HG03139 (cell line): ENCODE results near the gene GBP7.
"Not testable (repeated sequence)": the region's sequence is repeated elsewhere in the genome, so short reads cannot be mapped to it uniquely, and the experiment has no call there.

ENCODE experiments used
- ATAC-seq: cut with Tn5 transposase; IDR thresholded peaks from one replicate; pipeline ENCODE4 v1.9.1; 2021; ENCODE audit not compliant: unreplicated experiment

The GBP7 gene

GRCh38 chr1:89170170-89171066, 5.4 kb downstream of the GBP7 start:
- no peak for ATAC-seq

GRCh38 chr1:89169166-89169565, 6.6 kb downstream of the GBP7 start:
- no peak for ATAC-seq

DNA sequence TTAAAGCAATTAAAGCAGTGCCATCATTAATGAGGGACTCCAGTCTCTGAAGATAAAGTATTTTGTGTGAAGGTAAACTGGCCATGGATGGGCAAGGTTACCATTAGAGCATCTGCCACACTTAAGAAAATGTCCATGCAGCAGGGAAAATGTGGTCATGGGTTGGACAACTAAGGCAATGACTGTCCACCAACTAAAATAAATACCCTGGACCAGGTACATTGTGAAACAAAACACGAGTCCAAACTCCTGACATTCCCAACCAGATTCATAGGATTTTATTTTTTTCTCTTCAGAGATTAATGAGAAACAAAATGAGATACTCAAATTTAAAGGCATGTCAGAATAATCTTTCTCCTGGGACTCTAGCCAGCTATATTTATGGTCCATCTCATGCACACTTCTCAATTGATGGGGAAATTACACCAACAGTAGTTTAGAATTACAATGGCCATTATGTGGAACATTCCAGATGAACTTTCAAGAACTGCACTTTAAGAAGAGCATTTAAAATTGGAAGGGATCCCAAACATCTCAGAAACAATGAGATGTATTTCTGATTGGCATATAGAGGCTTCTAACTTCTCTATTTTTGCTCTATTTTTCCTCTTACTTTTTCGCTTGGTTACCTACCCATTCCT, 8.1 kb downstream of the GBP7 start:
- no peak for ATAC-seq

GRCh38 chr1:89166705-89167104, 9.1 kb downstream of the GBP7 start:
- no peak for ATAC-seq

- ATAC-seq = no peak
These were observed 10.0 kb downstream of the GBP7 start for GRCh38 chr1:89165811-89166210.

DNA sequence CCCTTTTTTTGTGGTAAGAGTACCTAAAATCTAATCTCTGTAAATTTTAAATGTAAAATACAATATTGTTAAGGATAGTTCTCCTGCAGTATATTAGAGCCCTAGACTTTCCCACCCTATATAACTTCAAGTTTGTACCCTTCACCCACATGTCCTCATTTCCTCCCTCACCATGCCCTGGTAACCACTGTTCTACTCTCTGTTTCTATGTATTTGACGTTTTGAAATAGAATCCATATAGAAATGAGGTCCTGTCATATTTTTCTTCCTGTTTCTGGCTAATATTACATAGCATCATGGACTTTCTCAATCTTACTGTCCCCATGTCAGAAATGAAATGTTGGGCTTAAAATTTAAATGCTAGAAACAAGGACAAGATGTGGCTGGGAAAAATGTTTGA, 24.8 kb downstream of the GBP7 start:
- no peak for ATAC-seq

DNA sequence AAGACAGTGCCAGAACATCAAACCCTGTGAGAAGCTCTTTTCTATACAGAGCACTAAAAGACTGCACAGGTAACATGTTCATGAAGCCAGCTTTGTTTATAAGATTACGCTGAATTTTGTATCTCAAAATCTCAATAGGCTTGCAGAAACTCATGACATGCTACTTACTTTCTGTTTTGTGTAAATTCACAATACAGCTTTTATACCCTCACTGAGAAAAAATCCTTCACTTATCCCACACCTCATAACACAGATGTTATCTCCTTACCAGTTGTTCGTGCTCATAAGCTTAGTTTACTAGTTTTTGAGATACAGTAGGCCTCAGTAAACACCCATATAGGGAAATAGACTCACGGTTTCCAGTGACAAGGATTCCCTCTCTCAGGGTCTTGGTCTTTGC, 25.8 kb downstream of the GBP7 start:
- ATAC-seq = no peak

- ATAC-seq = no peak
These were observed 26.6 kb downstream of the GBP7 start for GRCh38 chr1:89149229-89149628.

GRCh38 chr1:89147678-89148658, 27.8 kb downstream of the GBP7 start:
- no peak for ATAC-seq

GRCh38 chr1:89146721-89147120, 29.1 kb downstream of the GBP7 start:
- no peak for ATAC-seq

DNA sequence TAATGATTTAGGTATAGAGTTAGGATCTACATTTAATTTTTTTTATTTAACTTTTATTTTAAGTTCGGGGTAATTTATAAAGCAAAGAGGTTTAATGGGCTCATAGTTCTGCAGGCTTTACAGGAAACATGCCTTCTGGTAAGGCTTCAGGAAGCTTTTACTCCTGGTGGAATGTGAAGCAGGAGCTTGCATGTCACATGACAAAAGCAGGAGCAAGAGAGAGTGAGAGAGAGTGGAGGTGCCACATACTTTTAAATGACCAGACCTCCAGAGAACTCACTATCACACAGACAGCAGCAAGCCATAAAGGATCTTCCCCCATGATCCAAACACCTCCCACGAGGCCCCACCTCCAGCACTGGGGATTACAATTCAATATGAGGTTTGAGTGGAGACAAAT, 32.3 kb downstream of the GBP7 start:
- ATAC-seq = no peak

- ATAC-seq = no peak
These were observed 33.6 kb downstream of the GBP7 start for GRCh38 chr1:89142160-89142559.

- ATAC-seq = no peak
These were observed 42.1 kb downstream of the GBP7 start for GRCh38 chr1:89133747-89134146.

DNA sequence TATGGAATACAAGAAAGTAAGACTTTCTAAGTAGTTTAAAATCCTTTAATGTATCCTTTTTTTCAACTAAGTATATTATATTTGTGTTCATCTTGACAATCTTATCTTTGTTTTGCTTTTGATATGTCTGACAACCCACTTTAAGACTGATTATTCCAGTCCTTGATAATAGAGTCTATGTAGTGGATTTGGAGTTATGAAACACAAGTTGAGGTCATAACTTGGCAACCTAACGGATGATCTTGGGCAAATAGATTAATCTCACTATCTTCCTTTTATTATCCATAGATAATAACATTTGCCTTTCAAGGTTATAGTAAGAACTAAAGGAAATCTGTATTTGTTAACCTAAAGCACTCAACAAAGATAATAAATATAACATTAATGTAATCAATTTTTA, 45.1 kb downstream of the GBP7 start:
- ATAC-seq = no peak

DNA sequence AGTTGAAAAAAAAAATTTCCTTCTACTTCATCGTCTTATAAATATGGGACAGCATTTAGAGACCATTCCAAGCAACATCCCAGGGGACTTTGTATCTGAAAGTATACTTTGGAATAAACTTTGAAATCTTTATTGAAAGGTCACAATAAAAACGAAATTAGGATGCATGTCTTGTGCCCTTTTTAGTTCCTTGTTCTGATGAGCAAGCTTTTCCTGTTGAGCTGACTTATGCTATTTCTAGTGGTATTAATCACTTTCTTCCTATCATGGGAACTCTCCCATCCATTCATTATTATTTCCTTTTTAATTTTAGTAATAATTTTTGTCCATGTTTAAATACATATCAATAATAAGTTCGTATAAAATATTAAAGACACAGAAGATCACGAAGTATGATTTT, 45.9 kb downstream of the GBP7 start:
- no peak for ATAC-seq

DNA sequence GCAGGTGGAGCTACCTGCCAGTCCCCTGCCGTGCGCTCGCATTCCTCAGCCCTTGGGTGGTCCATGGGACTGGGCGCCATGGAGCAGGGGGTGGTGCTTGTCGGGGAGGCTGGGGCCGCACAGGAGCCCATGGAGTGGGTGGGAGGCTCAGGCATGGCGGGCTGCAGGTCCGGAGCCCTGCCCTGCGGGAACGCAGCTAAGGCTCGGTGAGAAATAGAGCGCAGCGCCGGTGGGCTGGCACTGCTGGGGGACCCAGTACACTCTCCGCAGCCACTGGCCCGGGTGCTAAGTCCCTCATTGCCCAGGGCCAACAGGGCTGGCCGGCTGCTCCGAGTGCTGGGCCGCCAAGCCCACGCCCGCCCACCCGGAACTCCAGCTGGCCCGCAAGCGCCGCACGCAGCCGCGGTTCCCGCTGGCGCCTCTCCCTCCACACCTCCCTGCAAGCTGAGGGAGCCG, 47.8 kb downstream of the GBP7 start:
- ATAC-seq = not testable (repeated sequence)

- ATAC-seq = not testable (repeated sequence)
These were observed 48.9 kb downstream of the GBP7 start for GRCh38 chr1:89126602-89127565.

GRCh38 chr1:89125913-89126580, 49.8 kb downstream of the GBP7 start, which contains the start of gene GBP2:
Gene GBP2 (minus strand): TSS chr1:89126114. CDS start chr1:89121966, 4,148 bp downstream.
- ATAC-seq = peak; percentile 59

DNA sequence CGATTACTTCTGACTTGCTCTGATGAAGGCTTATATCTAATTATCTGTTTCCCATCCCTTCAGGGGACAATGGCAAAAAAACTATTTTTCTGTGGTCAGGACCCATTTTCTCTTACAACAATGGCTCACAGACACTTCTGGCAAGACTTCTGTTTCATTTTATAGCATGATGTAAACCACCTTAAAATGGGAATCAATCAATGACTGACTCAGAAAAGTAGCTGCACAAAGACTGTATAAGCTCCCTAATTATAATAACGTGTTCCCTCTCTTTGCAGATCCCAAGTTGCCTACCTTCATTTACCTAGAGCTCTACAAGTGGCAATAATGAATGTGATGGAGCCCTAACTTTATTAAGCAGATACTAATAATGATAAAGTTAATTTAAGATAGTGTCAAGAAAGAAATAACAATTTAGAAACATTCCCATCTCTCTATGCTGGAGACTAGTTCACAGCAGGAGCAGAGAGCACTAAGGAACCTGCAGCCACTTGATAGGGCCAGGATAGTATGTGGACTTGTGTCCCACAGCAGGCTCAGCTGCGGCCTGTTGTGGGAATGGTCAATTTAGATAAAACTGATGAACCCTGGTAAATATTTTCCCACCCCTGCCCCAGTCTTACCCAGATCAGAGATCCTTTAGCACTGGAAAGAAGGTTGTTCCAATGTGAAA, 50.4 kb downstream of the GBP7 start:
- ATAC-seq = no peak
